PC-9 (cell line): ENCODE measurements around the gene BCL2L13. TPM values are rescaled to one million over a fixed set of nuclear protein-coding genes. Genes with fewer than 3 reads are reported as not detected.

Experiments used
- BruUV-seq: library from RNA; stranded (reverse); fragments of 400-500 nt; replicated peaks from 2 replicates; lab custom pipeline; 2021; lab: Mats Ljungman, UMichigan
- CTCF ChIA-PET: fragments of 300-600 bp; sonication (Branson Sonifier 250); formaldehyde crosslinking; loops from one replicate; lab custom pipeline; 2022; ENCODE audit warnings: antibody characterized with exemption; lab: Charles Lee
- POLR2A ChIA-PET: fragments of 300-600 bp; sonication (Branson Sonifier 250); formaldehyde crosslinking; loops from one replicate; lab custom pipeline; 2022; ENCODE audit warnings: antibody characterized with exemption; ENCODE audit not compliant: unreplicated experiment; lab: Charles Lee
- DNase-seq, 2 experiments: peaks; one replicate each; pipeline versions ENCODE4 v3.0.0 to v3.0.0-alpha.2; 2015 to 2022; ENCODE audit warnings: mixed read lengths in 1 of 2
- H2AFZ ChIP-seq: fragments of 200-600 bp; sonication (generic); 2 replicates; pipeline ENCODE4 v1.8.1; 2017; ENCODE audit warnings: antibody characterized with exemption
- H3F3A ChIP-seq: fragments of 200-600 bp; sonication (generic); 2 replicates; pipeline ENCODE4 v1.8.1; 2017; ENCODE audit warnings: antibody characterized with exemption, mild to moderate bottlenecking, low read depth; ENCODE audit not compliant: insufficient read depth
- H3K27ac ChIP-seq: fragments of 200-600 bp; sonication (generic); 2 replicates; pipeline ENCODE4 v1.6.1; 2016; ENCODE audit warnings: mixed run types
- H3K27me3 ChIP-seq: fragments of 200-600 bp; sonication (generic); 2 replicates; pipeline ENCODE4 v1.6.1; 2016; ENCODE audit warnings: low read depth, mixed run types; ENCODE audit not compliant: insufficient read depth
- H3K36me3 ChIP-seq: fragments of 200-600 bp; sonication (generic); 2 replicates; pipeline ENCODE4 v1.6.1; 2016; ENCODE audit warnings: low read depth, mixed run types
- H3K4me1 ChIP-seq: fragments of 200-600 bp; sonication (generic); replicated peaks from 2 replicates; pipeline ENCODE4 v1.6.1; 2016; ENCODE audit warnings: mixed run types; ENCODE audit not compliant: insufficient read depth
- H3K4me2 ChIP-seq: fragments of 200-600 bp; sonication (generic); 2 replicates; pipeline ENCODE4 v1.6.1; 2017; ENCODE audit warnings: mixed run types
- H3K4me3 ChIP-seq: fragments of 200-600 bp; sonication (generic); 2 replicates; pipeline ENCODE4 v1.6.1; 2016; ENCODE audit warnings: mixed run types
- H3K79me2 ChIP-seq: fragments of 200-600 bp; sonication (generic); 2 replicates; pipeline ENCODE4 v1.6.1; 2017; ENCODE audit warnings: low read depth, mixed run types
- H3K9me2 ChIP-seq: fragments of 200-600 bp; sonication (generic); 2 replicates; pipeline ENCODE4 v1.8.1; 2017; ENCODE audit warnings: mild to moderate bottlenecking; ENCODE audit not compliant: insufficient read depth
- H3K9me3 ChIP-seq: fragments of 200-600 bp; sonication (generic); 2 replicates; pipeline ENCODE4 v1.8.1; 2016; ENCODE audit warnings: low read depth; ENCODE audit not compliant: insufficient read depth
- H4K20me1 ChIP-seq: fragments of 200-600 bp; sonication (generic); 2 replicates; pipeline ENCODE4 v1.8.1; 2017; ENCODE audit not compliant: insufficient read depth
- CTCF ChIP-seq: fragments of 200-600 bp; sonication (generic); conservative IDR thresholded peaks from 2 replicates; pipeline ENCODE4 v1.6.1; 2017; ENCODE audit warnings: mixed run types, antibody characterized with exemption, mild to moderate bottlenecking, moderate library complexity
- EZH2 ChIP-seq: fragments of 200-600 bp; sonication (generic); IDR thresholded peaks from 2 replicates; pipeline ENCODE4 v1.8.0; 2017; ENCODE audit warnings: antibody characterized with exemption, low read depth
- intact Hi-C: fragments of 100-400 bp; cut with micrococcal nuclease; formaldehyde crosslinking; loops from one replicate; pipeline ENCODE4 v1.10.0; 2022; ENCODE audit not compliant: unreplicated experiment
- total RNA-seq: library from RNA; stranded (reverse); gene quantifications from 2 replicates; pipeline ENCODE4 v1.2.3, GENCODE V29; 2021

BCL2L13 gene
- total RNA-seq, 1 experiment from 2014 or later = 43.1 TPM

- H3K9me3 ChIP-seq = no peaks in the 10 kb centered on the region
- ChIA-PET POLR2A (no interaction called here), CTCF (no interaction called here)
- intact Hi-C loops = loop anchor here (5.0 kb wide), 1 partner anchor 182 kb away; no protein-coding TSS in a partner anchor
- BruUV-seq = no TSS peak
- H3K9me2 ChIP-seq = no peaks in the 10 kb centered on the region
- no peak for DNase-seq
- no peaks in the 10 kb centered on the region; the same call in 1 of the 2 replicates for H4K20me1 ChIP-seq
- H3F3A ChIP-seq = no peaks in the 10 kb centered on the region
- no peaks in the 10 kb centered on the region for H3K36me3 ChIP-seq
- no peak overlapping the region for H3K27ac ChIP-seq
- no peak overlapping the region for H3K4me2 ChIP-seq
- no peak overlapping the region for H2AFZ ChIP-seq
- H3K27me3 ChIP-seq = no peaks in the 10 kb centered on the region
- H3K4me1 ChIP-seq = no peaks in the 10 kb centered on the region
- H3K79me2 ChIP-seq = no peaks in the 10 kb centered on the region
- TF ChIP-seq EZH2 = no peak
- no peak for TF ChIP-seq CTCF
- H3K4me3 ChIP-seq = no peak overlapping the region
Observed at GRCh38 chr22:17739196-17739975, 100.8 kb downstream of the BCL2L13 start.

GRCh38 chr22:17741866-17742526, 103.4 kb downstream of the BCL2L13 start:
- no peaks in the 10 kb centered on the region; the same call in 1 of the 2 replicates for H4K20me1 ChIP-seq
- ChIA-PET POLR2A (no interaction called here), CTCF (interaction anchor here (0.6 to 0.8 kb wide), 3 partner anchors 10 to 571 kb away, joined by 3 to 12 read pairs (median 4); no protein-coding TSS in a partner anchor)
- no peak for TF ChIP-seq EZH2
- TF ChIP-seq CTCF = no peak
- H3K36me3 ChIP-seq = no peaks in the 10 kb centered on the region
- intact Hi-C loops = loop anchor here (2.0 to 5.0 kb wide), 2 partner anchors 45 to 335 kb away; partner anchors contain the start of gene PEX26
- H2AFZ ChIP-seq = no peak overlapping the region
- no peaks in the 10 kb centered on the region for H3K9me2 ChIP-seq
- no peaks in the 10 kb centered on the region for H3K79me2 ChIP-seq
- no peaks in the 10 kb centered on the region for H3F3A ChIP-seq
- H3K4me3 ChIP-seq = no peak overlapping the region
- H3K4me2 ChIP-seq = no peak overlapping the region
- no peak for DNase-seq
- no peak overlapping the region for H3K27ac ChIP-seq
- no peaks in the 10 kb centered on the region for H3K4me1 ChIP-seq
- BruUV-seq = no TSS peak
- H3K9me3 ChIP-seq = no peaks in the 10 kb centered on the region
- no peaks in the 10 kb centered on the region for H3K27me3 ChIP-seq

DNA sequence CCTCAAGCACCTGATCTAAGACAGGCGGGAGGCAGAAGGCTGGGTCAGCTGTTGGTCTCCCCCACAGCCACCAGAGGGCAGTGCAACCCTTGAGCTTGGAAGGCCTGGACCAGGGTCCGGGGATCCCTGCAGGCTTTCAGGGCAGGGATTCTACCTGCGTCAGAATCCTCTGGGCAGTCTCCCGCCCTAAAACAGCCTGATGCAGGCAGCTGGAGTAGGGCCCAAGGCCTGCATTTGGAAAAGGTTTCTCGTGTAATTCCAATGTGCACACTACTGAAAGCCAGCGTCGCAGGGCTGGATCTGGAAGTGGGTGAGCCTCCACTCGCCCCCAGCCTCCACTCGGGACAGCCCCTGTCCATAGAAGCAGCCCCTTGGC, 104.0 kb downstream of the BCL2L13 start:
- H2AFZ ChIP-seq = no peak overlapping the region
- no peaks in the 10 kb centered on the region; the same call in 1 of the 2 replicates for H4K20me1 ChIP-seq
- ChIA-PET POLR2A (no interaction called here), CTCF (interaction anchor here (0.8 kb wide), 2 partner anchors 11 to 571 kb away, joined by 3 to 12 read pairs; no protein-coding TSS in a partner anchor)
- no peaks in the 10 kb centered on the region for H3K36me3 ChIP-seq
- H3K4me1 ChIP-seq = no peaks in the 10 kb centered on the region
- no peaks in the 10 kb centered on the region for H3K27me3 ChIP-seq
- no peak overlapping the region for H3K4me2 ChIP-seq
- no peaks in the 10 kb centered on the region for H3K9me2 ChIP-seq
- BruUV-seq = no TSS peak
- peak; percentile 74 for TF ChIP-seq CTCF
- TF ChIP-seq EZH2 = no peak
- peak; percentile 48 to 54 for DNase-seq
- no peaks in the 10 kb centered on the region for H3K79me2 ChIP-seq
- intact Hi-C loops = loop anchor here (2.0 to 5.0 kb wide), 2 partner anchors 45 to 334 kb away; partner anchors contain the start of gene PEX26
- H3F3A ChIP-seq = no peaks in the 10 kb centered on the region
- H3K9me3 ChIP-seq = no peaks in the 10 kb centered on the region
- no peak overlapping the region for H3K4me3 ChIP-seq
- no peak overlapping the region for H3K27ac ChIP-seq
